GM12878 (cell line): Measurements from ENCODE around the gene C1orf115. TPM values are rescaled to one million over a fixed set of nuclear protein-coding genes. Genes with fewer than 3 reads are reported as not detected.

Experiments
- ATAC-seq: fragments of 200-7000 bp; cut with Tn5 transposase; 3 replicates; pipeline ENCODE4 v1.9.1; 2020; ENCODE audit warnings: mild to moderate bottlenecking, moderate library complexity
- BruUV-seq: library from RNA; stranded (reverse); fragments of 400-500 nt; replicated peaks from 2 replicates; lab custom pipeline; 2021; lab: Mats Ljungman, UMichigan
- CTCF ChIA-PET: fragments of 300-600 bp; sonication (Branson Sonifier 250); formaldehyde crosslinking; extraction: SDS; loops from one replicate; lab custom pipeline; 2021; ENCODE audit warnings: inconsistent platforms; lab: Yijun Ruan, JAX
- POLR2A ChIA-PET: fragments of 350-600 bp; formaldehyde crosslinking; extraction: SDS; loops from one replicate; lab custom pipeline; 2021; ENCODE audit warnings: inconsistent platforms; lab: Charles Lee
- RAD21 ChIA-PET: fragments of 300-600 bp; sonication (Branson Sonifier 250); formaldehyde crosslinking; loops from one replicate; lab custom pipeline; 2023; ENCODE audit warnings: antibody characterized with exemption; ENCODE audit not compliant: unreplicated experiment; lab: Charles Lee
- SMC1A ChIA-PET: fragments of 300-600 bp; sonication (Branson Sonifier 250); formaldehyde crosslinking; loops from one replicate; lab custom pipeline; 2023; ENCODE audit not compliant: unreplicated experiment, uncharacterized antibody; lab: Charles Lee
- DNase-seq: peaks from one replicate; pipeline ENCODE4 v3.0.0-alpha.2; 2011; ENCODE audit warnings: low read depth, low spot score
- FAIRE-seq: peaks from 3 replicates; lab custom pipeline; 2011; peaks lifted over from hg19 to GRCh38; lab: Jason Lieb, UNC
- H2AFZ ChIP-seq: 2 replicates; pipeline ENCODE4 v1.6.0; 2011; ENCODE audit warnings: low read depth, low read length, control low read depth; ENCODE audit not compliant: control insufficient read depth
- H3K27ac ChIP-seq: 2 replicates; pipeline ENCODE4 v1.5.1; 2011; ENCODE audit warnings: control low read depth; ENCODE audit not compliant: control insufficient read depth, insufficient read depth
- H3K27me3 ChIP-seq, 2 experiments: replicated peaks in 1 of 2; 2 replicates each; pipeline versions ENCODE4 v1.6.0 to v1.6.1; 2011; ENCODE audit warnings: low read length in 1 of 2; ENCODE audit not compliant: control insufficient read depth in 2 of 2, insufficient read depth in 2 of 2
- H3K36me3 ChIP-seq, 2 experiments: 2 replicates each; pipeline ENCODE4 v1.5.1; 2011; ENCODE audit warnings: low read length in 1 of 2; ENCODE audit not compliant: control insufficient read depth in 2 of 2, insufficient read depth in 2 of 2
- H3K4me1 ChIP-seq: 2 replicates; pipeline ENCODE4 v1.6.1; 2011; ENCODE audit warnings: mild to moderate bottlenecking, low read length, moderate library complexity, mixed read lengths; ENCODE audit not compliant: control insufficient read depth, insufficient read depth
- H3K4me2 ChIP-seq: 2 replicates; pipeline ENCODE4 v1.6.0; 2011; ENCODE audit warnings: control low read depth; ENCODE audit not compliant: control insufficient read depth, insufficient read depth
- H3K4me3 ChIP-seq: fragments of 200-600 bp; sonication (generic); 2 replicates; pipeline ENCODE4 v1.5.1; 2016
- H3K79me2 ChIP-seq: 2 replicates; pipeline ENCODE4 v1.6.0; 2011; ENCODE audit warnings: low read length; ENCODE audit not compliant: control insufficient read depth, insufficient read depth
- H3K9ac ChIP-seq: 2 replicates; pipeline ENCODE4 v1.8.0; 2011; ENCODE audit warnings: low read length, control low read depth, mixed read lengths; ENCODE audit not compliant: control insufficient read depth, insufficient read depth
- H3K9me3 ChIP-seq: replicated peaks from 3 replicates; pipeline ENCODE4 v1.5.1; 2011; ENCODE audit warnings: mild to moderate bottlenecking, low read length; ENCODE audit not compliant: control insufficient read depth, insufficient read depth
- H4K20me1 ChIP-seq: 2 replicates; pipeline ENCODE4 v1.6.0; 2011; ENCODE audit not compliant: control insufficient read depth, insufficient read depth
- CEBPB ChIP-seq, 2 experiments: fragments of 150-350 bp in 1 of 2; IDR thresholded peaks; 2 replicates each; pipeline ENCODE4 v1.6.1; 2012 to 2014; ENCODE audit warnings: low read depth in 2 of 2, low read length in 2 of 2, borderline replicate concordance in 1 of 2, inconsistent platforms in 1 of 2
- CREM ChIP-seq: IDR thresholded peaks from 2 replicates; pipeline ENCODE4 v1.6.1; 2014; ENCODE audit warnings: antibody characterized with exemption, low read depth
- EZH2 ChIP-seq: IDR thresholded peaks from 2 replicates; pipeline ENCODE4 v1.6.1; 2012; ENCODE audit warnings: low read depth, mild to moderate bottlenecking, control low read depth, inconsistent platforms, low read length, borderline replicate concordance; ENCODE audit not compliant: control insufficient read depth
- KLF5 ChIP-seq: fragments of 450-650 bp; IDR thresholded peaks from 2 replicates; pipeline ENCODE4 v1.6.1; 2014; ENCODE audit warnings: mild to moderate bottlenecking; ENCODE audit not compliant: partially characterized antibody
- MEF2B ChIP-seq: fragments of 450-650 bp; IDR thresholded peaks from 2 replicates; pipeline ENCODE4 v1.6.1; 2018; ENCODE audit warnings: mild to moderate bottlenecking, moderate library complexity; ENCODE audit not compliant: partially characterized antibody, poor library complexity, severe bottlenecking
- MLLT1 ChIP-seq: fragments of 450-650 bp; IDR thresholded peaks from 2 replicates; pipeline ENCODE4 v1.6.1; 2016; ENCODE audit warnings: mild to moderate bottlenecking
- POLR2A ChIP-seq: IDR thresholded peaks from 2 replicates; pipeline ENCODE4 v1.6.1; 2011; ENCODE audit warnings: low read depth, mild to moderate bottlenecking, low read length
- POLR2AphosphoS2 ChIP-seq: IDR thresholded peaks from 2 replicates; pipeline ENCODE4 v1.6.1; 2011; ENCODE audit warnings: low read depth, mild to moderate bottlenecking, low read length, improper control_type of control experiment, moderate library complexity
- STAT3 ChIP-seq: IDR thresholded peaks from 2 replicates; pipeline ENCODE4 v1.6.1; 2011; ENCODE audit warnings: low read depth, low read length, improper control_type of control experiment
- WRNIP1 ChIP-seq: IDR thresholded peaks from 2 replicates; pipeline ENCODE4 v1.6.1; 2011; ENCODE audit warnings: low read depth, low read length, improper control_type of control experiment, borderline replicate concordance
- ZSCAN29 ChIP-seq: fragments of 450-650 bp; IDR thresholded peaks from 2 replicates; pipeline ENCODE4 v1.6.1; 2017; ENCODE audit warnings: mild to moderate bottlenecking, moderate library complexity
- ZZZ3 ChIP-seq: IDR thresholded peaks from 2 replicates; pipeline ENCODE4 v1.6.1; 2011; ENCODE audit warnings: low read depth; ENCODE audit not compliant: control insufficient read depth, insufficient read length
- WGBS: methylation state at CpG from one replicate; pipeline ENCODE4 v1.1.6; 2016; ENCODE audit warnings: low lambda C conversion rate; ENCODE audit not compliant: insufficient replicate concordance, insufficient coverage; ENCODE audit errors: missing lambda C conversion rate; 5-methylcytosine and 5-hydroxymethylcytosine counted together
- in situ Hi-C: fragments of 300-500 bp; cut with MboI; formaldehyde crosslinking; loops from 9 replicates; pipeline ENCODE4 v1.14.3; 2018; ENCODE audit warnings: mixed read lengths
- intact Hi-C: fragments of 100-400 bp; cut with micrococcal nuclease; formaldehyde crosslinking; loops from one replicate; pipeline ENCODE4 v1.14.2; 2022; ENCODE audit not compliant: unreplicated experiment
- polyA plus RNA-seq, 11 experiments: library from polyadenylated mRNA; depleted of rRNA in 4 of 11; unstranded in 6 of 11; stranded (reverse) in 5 of 11; fragments of >200 nt; fragmentation: Nextera tagmentation in 4 of 11; fragmentation: Illumina TruSeq in 1 of 11; extraction: Ambion mirVana in 4 of 11; extraction: Trizol in 1 of 11; gene quantifications; 1 replicate in 1 of 11; 2 replicates in 10 of 11; pipeline versions ENCODE4 v1.2.1 to v1.2.3, GENCODE V29; 2011 to 2016; ENCODE audit warnings: inconsistent platforms in 2 of 11, missing spikeins in 2 of 11, low read depth in 1 of 11
- total RNA-seq, 4 experiments: library from RNA; depleted of rRNA in 3 of 4; stranded (reverse); fragments of >200 nt in 3 of 4; fragmentation: Illumina TruSeq in 1 of 4; extraction: Trizol in 1 of 4; gene quantifications; 2 replicates each; pipeline versions ENCODE4 v1.2.1 to v1.2.3, GENCODE V29; 2013 to 2021
- TF ChIP-seq, protein P1 (sequence below): IDR thresholded peaks from 2 replicates; pipeline ENCODE4 v1.6.1; 2012; ENCODE audit warnings: low read depth, low read length, improper control_type of control experiment
- TF ChIP-seq, protein P2 (sequence below): fragments of 450-650 bp; IDR thresholded peaks from 2 replicates; pipeline ENCODE4 v1.6.1; 2017; ENCODE audit warnings: mild to moderate bottlenecking, low read depth, inconsistent platforms; ENCODE audit not compliant: poor library complexity, severe bottlenecking
- TF ChIP-seq, protein P3 (sequence below): fragments of 450-650 bp; IDR thresholded peaks from 2 replicates; pipeline ENCODE4 v1.6.1; 2017; ENCODE audit warnings: antibody characterized with exemption, mild to moderate bottlenecking, moderate library complexity

Gene C1orf115
- total and polyA plus RNA-seq, 10 of the 15 experiments (the other 5 are each of a cell fraction or from before 2014, with no cell fraction given), result 0.52 to 5.0 (median 4.1) TPM

GRCh38 chr1:220684890-220685289 is 5.3 kb upstream of the C1orf115 start:
- CTCF ChIA-PET, result interaction anchor here (0.6 to 3.3 kb wide), 5 partner anchors 49 to 1421 kb away, joined by 3 to 23 read pairs (median 5); no protein-coding TSS in a partner anchor
- TF ChIP-seq POLR2AphosphoS2 (no peak), CREM (no peak), KLF5 (no peak), ZZZ3 (no peak), STAT3 (no peak), MEF2B (no peak), POLR2A (no peak), EZH2 (no peak), WRNIP1 (no peak), MLLT1 (no peak), ZSCAN29 (no peak), CEBPB (IDR thresholded peaks at IDR 0.05; ENCODE audit: borderline replicate concordance in 1 of 2, low read depth in 2 of 2, low read length in 2 of 2) (no peak)
- TF ChIP-seq, protein P1, sequence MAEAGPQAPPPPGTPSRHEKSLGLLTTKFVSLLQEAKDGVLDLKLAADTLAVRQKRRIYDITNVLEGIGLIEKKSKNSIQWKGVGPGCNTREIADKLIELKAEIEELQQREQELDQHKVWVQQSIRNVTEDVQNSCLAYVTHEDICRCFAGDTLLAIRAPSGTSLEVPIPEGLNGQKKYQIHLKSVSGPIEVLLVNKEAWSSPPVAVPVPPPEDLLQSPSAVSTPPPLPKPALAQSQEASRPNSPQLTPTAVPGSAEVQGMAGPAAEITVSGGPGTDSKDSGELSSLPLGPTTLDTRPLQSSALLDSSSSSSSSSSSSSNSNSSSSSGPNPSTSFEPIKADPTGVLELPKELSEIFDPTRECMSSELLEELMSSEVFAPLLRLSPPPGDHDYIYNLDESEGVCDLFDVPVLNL, result no peak
- TF ChIP-seq, protein P2, sequence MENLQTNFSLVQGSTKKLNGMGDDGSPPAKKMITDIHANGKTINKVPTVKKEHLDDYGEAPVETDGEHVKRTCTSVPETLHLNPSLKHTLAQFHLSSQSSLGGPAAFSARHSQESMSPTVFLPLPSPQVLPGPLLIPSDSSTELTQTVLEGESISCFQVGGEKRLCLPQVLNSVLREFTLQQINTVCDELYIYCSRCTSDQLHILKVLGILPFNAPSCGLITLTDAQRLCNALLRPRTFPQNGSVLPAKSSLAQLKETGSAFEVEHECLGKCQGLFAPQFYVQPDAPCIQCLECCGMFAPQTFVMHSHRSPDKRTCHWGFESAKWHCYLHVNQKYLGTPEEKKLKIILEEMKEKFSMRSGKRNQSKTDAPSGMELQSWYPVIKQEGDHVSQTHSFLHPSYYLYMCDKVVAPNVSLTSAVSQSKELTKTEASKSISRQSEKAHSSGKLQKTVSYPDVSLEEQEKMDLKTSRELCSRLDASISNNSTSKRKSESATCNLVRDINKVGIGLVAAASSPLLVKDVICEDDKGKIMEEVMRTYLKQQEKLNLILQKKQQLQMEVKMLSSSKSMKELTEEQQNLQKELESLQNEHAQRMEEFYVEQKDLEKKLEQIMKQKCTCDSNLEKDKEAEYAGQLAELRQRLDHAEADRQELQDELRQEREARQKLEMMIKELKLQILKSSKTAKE, result no peak
- TF ChIP-seq, protein P3, sequence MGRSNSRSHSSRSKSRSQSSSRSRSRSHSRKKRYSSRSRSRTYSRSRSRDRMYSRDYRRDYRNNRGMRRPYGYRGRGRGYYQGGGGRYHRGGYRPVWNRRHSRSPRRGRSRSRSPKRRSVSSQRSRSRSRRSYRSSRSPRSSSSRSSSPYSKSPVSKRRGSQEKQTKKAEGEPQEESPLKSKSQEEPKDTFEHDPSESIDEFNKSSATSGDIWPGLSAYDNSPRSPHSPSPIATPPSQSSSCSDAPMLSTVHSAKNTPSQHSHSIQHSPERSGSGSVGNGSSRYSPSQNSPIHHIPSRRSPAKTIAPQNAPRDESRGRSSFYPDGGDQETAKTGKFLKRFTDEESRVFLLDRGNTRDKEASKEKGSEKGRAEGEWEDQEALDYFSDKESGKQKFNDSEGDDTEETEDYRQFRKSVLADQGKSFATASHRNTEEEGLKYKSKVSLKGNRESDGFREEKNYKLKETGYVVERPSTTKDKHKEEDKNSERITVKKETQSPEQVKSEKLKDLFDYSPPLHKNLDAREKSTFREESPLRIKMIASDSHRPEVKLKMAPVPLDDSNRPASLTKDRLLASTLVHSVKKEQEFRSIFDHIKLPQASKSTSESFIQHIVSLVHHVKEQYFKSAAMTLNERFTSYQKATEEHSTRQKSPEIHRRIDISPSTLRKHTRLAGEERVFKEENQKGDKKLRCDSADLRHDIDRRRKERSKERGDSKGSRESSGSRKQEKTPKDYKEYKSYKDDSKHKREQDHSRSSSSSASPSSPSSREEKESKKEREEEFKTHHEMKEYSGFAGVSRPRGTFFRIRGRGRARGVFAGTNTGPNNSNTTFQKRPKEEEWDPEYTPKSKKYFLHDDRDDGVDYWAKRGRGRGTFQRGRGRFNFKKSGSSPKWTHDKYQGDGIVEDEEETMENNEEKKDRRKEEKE, result no peak

More at GRCh38 chr1:220684890-220685289, 5.3 kb upstream of the C1orf115 start:
- Histone ChIP-seq H3K9me3 (no peaks in the 10 kb centered on the region), H4K20me1 (no peaks in the 10 kb centered on the region), H3K27me3 (no peaks in the 10 kb centered on the region), H3K4me2 (no peak overlapping the region), H3K4me3 (no peak overlapping the region), H2AFZ (no peak overlapping the region), H3K9ac (no peak overlapping the region), H3K79me2 (no peaks in the 10 kb centered on the region), H3K36me3 (no peaks in the 10 kb centered on the region), H3K4me1 (no peaks in the 10 kb centered on the region), H3K27ac (no peak overlapping the region)
- DNase-seq (no peak), ATAC-seq (no peak), FAIRE-seq (no peak)
- 31% methylated on average over 4 of the region's 4 CpGs for WGBS
- no TSS peak for BruUV-seq
- RAD21 ChIA-PET, result interaction anchor here (0.6 to 1.4 kb wide), 2 partner anchors 49 to 691 kb away, joined by 3 read pairs; no protein-coding TSS in a partner anchor
- in situ Hi-C loops, result loop anchor here (10.0 kb wide), 1 partner anchor 90 kb away; no protein-coding TSS in a partner anchor
- intact Hi-C loops, result no loop called here
- POLR2A ChIA-PET, result interaction anchor here (1.1 kb wide), 1 partner anchor 74 kb away, joined by 3 read pairs; no protein-coding TSS in a partner anchor
- SMC1A ChIA-PET, result interaction anchor here (1.0 to 1.8 kb wide), 3 partner anchors 49 to 466 kb away, joined by 3 to 5 read pairs (median 4); no protein-coding TSS in a partner anchor
